Head of caudate nucleus (tissue), 42 donors: ENCODE data around the gene DEAF1.
A peak's percentile ranks its signal among the peaks of the same experiment; 100 is the strongest.

Experiments
- DNase-seq, 42 donors: peaks; one replicate each; pipeline versions ENCODE4 v3.0.0 to v3.0.0-alpha.2; 2020 to 2021; ENCODE audit warnings: mixed read lengths in 7 of 42
- intact Hi-C: fragments of 100-400 bp; cut with DNase I; formaldehyde crosslinking; loops from one replicate; pipeline ENCODE4 v1.15.0; 2022

DEAF1 gene

DNA sequence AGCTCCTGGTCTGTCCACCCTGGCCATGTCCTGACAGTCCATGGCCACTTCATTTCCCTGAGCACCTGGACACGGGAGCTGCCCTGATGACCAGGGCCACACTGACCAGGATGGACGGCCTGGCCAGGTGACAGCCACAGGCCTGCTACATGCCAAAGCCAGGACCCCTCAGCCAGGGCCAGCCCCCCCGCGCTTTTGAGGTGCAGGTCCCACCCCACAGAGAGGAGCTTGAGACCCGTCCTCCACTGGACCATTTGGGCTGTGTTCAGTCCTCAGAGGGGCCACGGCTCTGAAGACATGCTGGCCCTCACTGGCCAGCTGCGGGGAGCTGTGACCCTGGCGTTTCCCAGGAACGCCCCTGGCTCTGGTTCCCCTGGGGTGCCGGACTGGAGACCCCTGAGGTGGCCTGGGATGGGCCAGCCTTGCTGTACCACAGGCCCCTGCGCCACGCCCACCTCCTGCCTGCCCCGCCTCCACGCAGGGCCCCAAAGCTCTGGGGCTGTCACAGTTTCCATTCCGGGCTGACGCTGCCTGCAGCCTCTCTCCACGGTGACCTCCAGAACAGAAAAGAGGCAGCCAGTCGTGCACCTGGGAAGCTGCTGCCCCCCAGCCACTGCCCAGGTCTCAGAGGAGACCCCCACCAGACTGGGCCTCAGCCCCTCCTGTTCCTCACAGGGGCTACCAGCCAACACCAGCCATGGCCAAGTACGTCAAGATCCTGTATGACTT, 29.2 kb upstream of the DEAF1 start:
- peak in 1 of 42 donors; percentile 27 for DNase-seq
- intact Hi-C loops, result loop anchor here (5.0 kb wide), 1 partner anchor 62 kb away; no protein-coding TSS in a partner anchor

DNA sequence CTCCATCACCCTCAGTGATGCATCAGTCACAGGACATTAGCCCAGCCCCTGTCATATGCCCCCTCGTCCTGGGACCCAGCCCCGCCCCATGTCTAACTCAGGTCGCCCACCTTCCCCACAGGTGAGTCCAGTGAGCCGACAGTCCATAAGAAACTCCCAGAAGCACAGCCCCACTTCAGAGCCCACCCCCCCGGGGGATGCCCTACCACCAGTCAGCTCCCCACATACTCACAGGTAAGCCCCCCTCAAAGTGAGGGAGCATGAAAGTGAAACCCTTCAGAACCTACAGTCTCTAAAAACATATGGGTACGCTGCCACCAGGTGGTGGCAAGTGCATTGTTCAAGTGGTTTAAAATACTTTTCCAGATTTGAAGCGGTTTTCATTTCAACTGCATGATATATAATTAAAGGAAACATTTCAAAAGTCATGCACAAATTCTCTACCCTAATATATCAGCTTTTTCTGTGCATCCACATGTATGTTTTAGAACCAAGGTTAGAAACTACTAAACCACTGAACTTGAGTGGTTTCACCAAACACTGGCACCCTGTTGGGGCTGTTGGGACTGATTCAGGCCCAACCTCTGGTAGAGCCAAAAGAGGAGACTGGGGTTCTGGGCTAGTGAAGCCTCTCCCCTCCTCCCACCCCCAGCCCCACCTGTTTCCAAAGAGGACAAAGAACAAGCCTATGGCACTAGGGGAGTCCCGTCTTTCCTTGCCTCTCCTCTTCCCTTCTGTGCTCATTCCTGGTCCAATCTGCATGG, 28.3 kb upstream of the DEAF1 start:
- intact Hi-C loops, result loop anchor here (5.0 kb wide), 1 partner anchor 61 kb away; no protein-coding TSS in a partner anchor
- peak in 19 of 42 donors; percentile 39 to 75 (median 55) for DNase-seq

GRCh38 chr11:722346-722811, 27.4 kb upstream of the DEAF1 start:
- no peak for DNase-seq
- intact Hi-C loops, result loop anchor here (5.0 kb wide), 1 partner anchor 60 kb away; no protein-coding TSS in a partner anchor

- intact Hi-C loops, result loop anchor here (5.0 kb wide), 1 partner anchor 60 kb away; no protein-coding TSS in a partner anchor
- DNase-seq, result peak in 2 of 42 donors; percentile 30 to 31
These were observed 26.8 kb upstream of the DEAF1 start for GRCh38 chr11:721741-722345.

- no peak for DNase-seq
- intact Hi-C loops, result loop anchor here (5.0 kb wide), 1 partner anchor 59 kb away; no protein-coding TSS in a partner anchor
These were observed 26.3 kb upstream of the DEAF1 start for GRCh38 chr11:721247-721740.

DNA sequence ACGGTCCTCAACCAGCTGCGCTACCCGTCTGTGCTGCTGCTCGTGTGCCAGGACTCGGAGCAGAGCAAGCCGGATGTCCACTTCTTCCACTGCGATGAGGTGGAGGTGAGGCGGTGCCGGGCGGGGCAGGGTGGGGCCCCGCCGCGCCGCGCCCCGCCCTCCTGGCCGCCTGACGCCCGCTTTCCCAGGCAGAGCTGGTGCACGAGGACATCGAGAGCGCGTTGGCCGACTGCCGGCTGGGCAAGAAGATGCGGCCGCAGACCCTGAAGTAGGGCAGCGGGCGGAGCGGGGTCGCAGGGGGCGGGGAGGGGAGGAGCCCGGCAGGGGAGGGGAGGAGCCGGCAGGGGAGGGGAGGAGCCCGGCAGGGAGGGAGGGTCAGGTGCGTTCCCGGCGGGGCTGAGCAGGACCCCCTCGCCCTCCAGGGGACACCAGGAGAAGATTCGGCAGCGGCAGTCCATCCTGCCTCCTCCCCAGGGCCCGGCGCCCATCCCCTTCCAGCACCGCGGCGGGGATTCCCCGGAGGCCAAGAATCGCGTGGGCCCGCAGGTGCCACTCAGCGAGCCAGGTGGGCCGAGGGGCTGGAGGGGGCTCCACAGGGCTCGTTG, 25.7 kb upstream of the DEAF1 start:
- DNase-seq, result peak in 9 of 42 donors; percentile 37 to 84 (median 55)
- intact Hi-C loops, result loop anchor here (5.0 kb wide), 1 partner anchor 58 kb away; no protein-coding TSS in a partner anchor

GRCh38 chr11:720017-720641, 25.1 kb upstream of the DEAF1 start:
- peak in 1 of 42 donors; percentile 26 for DNase-seq
- intact Hi-C loops, result loop anchor here (5.0 kb wide), 1 partner anchor 58 kb away; no protein-coding TSS in a partner anchor

- DNase-seq, result peak in 1 of 42 donors; percentile 26
- intact Hi-C loops, result loop anchor here (5.0 kb wide), 1 partner anchor 57 kb away; no protein-coding TSS in a partner anchor
These were observed 24.4 kb upstream of the DEAF1 start for GRCh38 chr11:719214-720016.

- intact Hi-C loops, result no loop called here
- no peak for DNase-seq
These were observed 19.4 kb upstream of the DEAF1 start for GRCh38 chr11:714436-714835.

GRCh38 chr11:709109-709997, 14.3 kb upstream of the DEAF1 start:
- intact Hi-C loops, result no loop called here
- DNase-seq, result no peak

DNA sequence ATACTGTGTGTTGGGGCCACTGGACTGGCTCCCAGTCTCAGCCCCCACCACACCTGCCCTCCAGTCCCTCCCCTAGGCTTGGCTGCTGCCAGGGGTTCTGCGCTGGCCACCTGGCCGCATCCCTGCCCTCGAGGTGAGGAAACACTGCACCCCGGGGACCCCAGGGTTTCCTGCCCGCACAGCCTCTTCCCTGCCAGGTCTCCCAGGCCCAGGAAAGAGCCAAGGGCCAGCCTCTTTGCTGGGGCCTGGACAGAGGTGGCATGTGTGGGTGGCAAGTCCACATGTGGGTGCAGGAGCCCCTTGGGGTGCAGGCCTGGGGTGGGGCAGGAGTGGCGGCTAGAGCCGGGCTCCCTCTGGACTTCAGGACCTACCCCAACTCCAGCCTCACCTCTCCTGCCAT, 13.5 kb upstream of the DEAF1 start:
- DNase-seq, result no peak
- intact Hi-C loops, result no loop called here

DNA sequence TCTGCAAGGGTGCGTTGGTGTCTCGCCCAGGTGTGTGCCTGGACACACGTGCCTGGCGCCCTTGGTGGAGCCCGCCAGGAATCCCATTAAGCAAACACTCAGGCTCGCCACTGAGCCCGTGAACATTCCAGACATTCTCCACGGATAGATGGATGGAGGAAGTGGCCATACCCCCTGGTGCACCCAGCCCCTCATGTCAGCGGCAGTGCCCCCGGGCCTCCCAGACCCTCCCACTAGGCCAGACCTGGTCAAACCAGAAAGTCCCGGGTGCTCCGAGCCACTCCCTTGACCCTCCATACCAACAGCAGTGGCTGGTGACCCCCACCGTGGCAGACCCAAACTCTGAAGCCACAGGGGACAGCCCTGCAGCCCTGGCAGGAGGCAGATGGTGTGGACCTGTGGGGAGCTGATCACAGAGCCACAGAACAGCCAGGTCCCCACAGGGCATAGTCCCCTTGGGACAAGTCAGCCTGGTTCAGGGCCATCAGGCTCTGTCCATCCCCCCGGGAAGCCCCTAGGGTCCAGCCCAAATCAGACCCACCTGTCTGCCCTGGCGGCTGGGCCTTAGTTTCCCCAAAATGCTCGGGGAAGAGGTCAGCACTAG, 12.9 kb upstream of the DEAF1 start:
- no peak for DNase-seq
- intact Hi-C loops, result no loop called here

DNA sequence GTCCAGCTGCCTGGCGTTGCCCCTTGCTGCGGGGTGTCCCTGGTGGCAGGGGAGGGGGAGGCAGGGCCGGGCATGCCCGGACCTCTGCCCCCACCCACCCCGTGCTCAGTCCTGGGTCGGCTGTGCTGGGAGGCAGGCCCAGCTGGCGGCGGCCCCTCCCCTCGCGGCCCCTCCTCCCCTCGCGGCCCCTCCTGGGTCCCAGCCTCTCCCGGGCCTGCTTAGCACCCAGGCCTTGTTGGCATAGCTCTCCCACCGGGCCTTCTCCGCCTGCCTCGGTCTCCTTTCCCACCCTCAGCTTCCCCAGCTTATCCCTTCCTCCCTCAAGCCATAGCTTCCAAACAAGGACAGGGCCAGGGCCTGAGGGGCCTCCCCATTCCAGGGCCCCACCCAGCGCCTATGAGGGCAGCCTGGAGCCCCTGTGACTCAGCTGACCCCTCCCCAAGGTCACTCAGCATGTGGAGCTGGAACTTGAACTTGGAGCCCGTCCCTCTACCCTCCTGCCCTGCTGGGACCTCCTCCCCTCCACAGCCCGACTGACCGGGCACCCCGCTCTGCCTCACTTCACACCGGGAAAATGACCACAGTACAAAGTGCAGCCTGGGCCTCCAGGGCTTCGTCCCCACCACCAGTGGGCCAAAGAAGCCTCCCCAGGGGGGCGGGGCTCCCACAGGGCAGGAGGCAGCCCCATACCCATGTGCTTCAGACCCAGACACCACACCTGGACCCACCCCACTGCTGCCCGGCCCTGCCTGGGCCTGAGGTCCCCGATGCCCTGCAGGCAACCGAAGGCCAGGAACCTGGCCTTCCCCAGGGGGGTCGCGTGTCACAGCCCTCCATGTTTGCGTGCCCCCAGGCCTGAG, 12.2 kb upstream of the DEAF1 start:
- peak in 4 of 42 donors; percentile 31 to 53 (median 36) for DNase-seq
- intact Hi-C loops, result no loop called here

GRCh38 chr11:706439-706956, 11.5 kb upstream of the DEAF1 start:
- intact Hi-C loops, result no loop called here
- no peak for DNase-seq
